AG20443 (cell line): ENCODE measurements around the gene ZNF319.

Experiments used
- DNase-seq: peaks from one replicate; pipeline ENCODE4 v3.0.0; 2012; ENCODE audit warnings: low spot score, mixed read lengths

ZNF319 gene

GRCh38 chr16:58037365-58038057 is 37.0 kb upstream of the ZNF319 start:
- no peak for DNase-seq

GRCh38 chr16:58036943-58037342 is 36.5 kb upstream of the ZNF319 start:
- DNase-seq = no peak

- DNase-seq = no peak
Observed at GRCh38 chr16:58035356-58036170, 35.1 kb upstream of the ZNF319 start.

- no peak for DNase-seq
Observed at GRCh38 chr16:58034774-58035173, 34.3 kb upstream of the ZNF319 start.

- DNase-seq = no peak
Observed at GRCh38 chr16:58034128-58034685, 33.7 kb upstream of the ZNF319 start.

GRCh38 chr16:58032710-58033293 is 32.3 kb upstream of the ZNF319 start:
- no peak for DNase-seq

- no peak for DNase-seq
Observed at GRCh38 chr16:58031016-58031800, 30.7 kb upstream of the ZNF319 start.

- no peak for DNase-seq
Observed at GRCh38 chr16:58030136-58030840, 29.8 kb upstream of the ZNF319 start.

GRCh38 chr16:58029410-58029809 is 28.9 kb upstream of the ZNF319 start:
- no peak for DNase-seq

GRCh38 chr16:58028541-58029070 is 28.1 kb upstream of the ZNF319 start:
- DNase-seq = no peak

GRCh38 chr16:58027916-58028455 is 27.5 kb upstream of the ZNF319 start:
- no peak for DNase-seq

- peak; percentile 54 for DNase-seq
Observed at GRCh38 chr16:58027161-58027915, 26.9 kb upstream of the ZNF319 start.

GRCh38 chr16:58026705-58027160 is 26.3 kb upstream of the ZNF319 start:
- DNase-seq = no peak

- peak; percentile 80 for DNase-seq
Observed at GRCh38 chr16:58026139-58026704, 25.8 kb upstream of the ZNF319 start.

- peak; percentile 84 for DNase-seq
Observed at GRCh38 chr16:58025351-58026138, 25.1 kb upstream of the ZNF319 start, which contains the start of gene MMP15. TSS of gene MMP15 (plus strand) at chr16:58025754. CDS start at chr16:58026351, 597 bp downstream.

- DNase-seq = peak; percentile 35
Observed at GRCh38 chr16:58024486-58025350, 24.2 kb upstream of the ZNF319 start.

GRCh38 chr16:58022601-58023371 is 22.3 kb upstream of the ZNF319 start:
- peak; percentile 87 for DNase-seq
